Amniotic stem cell (primary cell): ENCODE measurements around the gene TYW5.

Experiments
- DNase-seq: peaks from one replicate; lab custom pipeline; 2025; lab: John Stamatoyannopoulos, UW

The TYW5 gene

GRCh38 chr2:199955339-199956061, at the start of gene TYW5, which contains the start of gene MAIP1:
Gene TYW5 (minus strand): TSS chr2:199955491. CDS start chr2:199955470, 21 bp downstream.
Gene MAIP1 (plus strand): TSS chr2:199955582. CDS start chr2:199955799, 217 bp downstream.
- peak; percentile 59 for DNase-seq

- DNase-seq = no peak
These were observed 48.2 kb upstream of the TYW5 start for GRCh38 chr2:200003444-200003843.

- no peak for DNase-seq
These were observed 45.3 kb upstream of the TYW5 start for GRCh38 chr2:200000444-200001163.

- no peak for DNase-seq
These were observed 43.9 kb upstream of the TYW5 start for GRCh38 chr2:199999166-199999565.

GRCh38 chr2:199997296-199997695, 42.0 kb upstream of the TYW5 start:
- DNase-seq = no peak

- DNase-seq = no peak
These were observed 39.6 kb upstream of the TYW5 start for GRCh38 chr2:199994896-199995295.

- no peak for DNase-seq
These were observed 39.1 kb upstream of the TYW5 start for GRCh38 chr2:199994371-199994770.

- no peak for DNase-seq
These were observed 37.0 kb upstream of the TYW5 start for GRCh38 chr2:199992296-199992695.

- DNase-seq = no peak
These were observed 36.4 kb upstream of the TYW5 start for GRCh38 chr2:199991691-199992090.

GRCh38 chr2:199989822-199990221, 34.5 kb upstream of the TYW5 start:
- no peak for DNase-seq

- DNase-seq = no peak
These were observed 32.9 kb upstream of the TYW5 start for GRCh38 chr2:199988151-199988550.

GRCh38 chr2:199987586-199987985, 32.3 kb upstream of the TYW5 start:
- no peak for DNase-seq

GRCh38 chr2:199985625-199986207, 30.4 kb upstream of the TYW5 start:
- DNase-seq = peak; percentile 16

GRCh38 chr2:199984755-199985154, 29.5 kb upstream of the TYW5 start:
- DNase-seq = no peak

- DNase-seq = no peak
These were observed 28.9 kb upstream of the TYW5 start for GRCh38 chr2:199984159-199984558.

- DNase-seq = no peak
These were observed 28.2 kb upstream of the TYW5 start for GRCh38 chr2:199983534-199983933.

GRCh38 chr2:199982126-199982843, 27.0 kb upstream of the TYW5 start:
- DNase-seq = no peak

- DNase-seq = peak; percentile 72
These were observed 24.7 kb upstream of the TYW5 start for GRCh38 chr2:199979832-199980628.

GRCh38 chr2:199979398-199979797, 24.1 kb upstream of the TYW5 start:
- DNase-seq = no peak

GRCh38 chr2:199977984-199978415, 22.7 kb upstream of the TYW5 start:
- DNase-seq = peak; percentile 23

GRCh38 chr2:199975273-199975895, 20.1 kb upstream of the TYW5 start:
- DNase-seq = no peak
